CD4-positive, alpha-beta T cell (primary cell): ENCODE data around the gene FCGR3A. TPM values are rescaled to one million over a fixed set of nuclear protein-coding genes. Genes with fewer than 3 reads are reported as not detected.

ENCODE experiments used
- ATAC-seq: fragments of 200-7000 bp; cut with Tn5 transposase; one replicate; pipeline ENCODE4 v1.10.0; 2022; ENCODE audit warnings: mild to moderate bottlenecking; ENCODE audit not compliant: poor library complexity
- CTCF ChIA-PET: fragments of 350-600 bp; sonication (Branson Sonifier 250); formaldehyde crosslinking; loops from one replicate; lab custom pipeline; 2021; ENCODE audit warnings: antibody characterized with exemption, inconsistent platforms; lab: Charles Lee
- POLR2A ChIA-PET: fragments of 350-600 bp; sonication (Branson Sonifier 250); formaldehyde crosslinking; loops from one replicate; lab custom pipeline; 2021; ENCODE audit warnings: antibody characterized with exemption, inconsistent platforms; lab: Charles Lee
- DNase-seq, 14 experiments: peaks; one replicate each; pipeline ENCODE4 v3.0.0-alpha.2; 2013 to 2020; ENCODE audit warnings: mixed read lengths in 2 of 14
- H3K27ac ChIP-seq, 2 donors: one replicate each; pipeline versions ENCODE4 v1.5.1 to v1.7.0; 2013; ENCODE audit warnings: low read length in 2 of 2, low read depth in 1 of 2, mild to moderate bottlenecking in 1 of 2
- H3K27me3 ChIP-seq, 2 experiments: 1 replicate in 1 of 2; 2 replicates in 1 of 2; pipeline versions ENCODE4 v1.6.1 to v1.7.0; 2013; ENCODE audit warnings: low read length in 2 of 2, control low read depth in 1 of 2, mild to moderate bottlenecking in 1 of 2, moderate library complexity in 1 of 2; ENCODE audit not compliant: insufficient read depth in 2 of 2, control insufficient read depth in 1 of 2
- H3K36me3 ChIP-seq: one replicate; pipeline ENCODE4 v1.6.1; 2013; ENCODE audit warnings: low read length, control low read depth; ENCODE audit not compliant: insufficient read depth
- H3K4me1 ChIP-seq: one replicate; pipeline ENCODE4 v1.6.1; 2013; ENCODE audit warnings: low read length, control low read depth; ENCODE audit not compliant: insufficient read depth
- H3K4me3 ChIP-seq: one replicate; pipeline ENCODE4 v1.5.1; 2013; ENCODE audit warnings: mild to moderate bottlenecking, low read length, moderate library complexity
- H3K9me3 ChIP-seq, 2 experiments: 1 replicate in 1 of 2; 2 replicates in 1 of 2; pipeline versions ENCODE4 v1.6.1 to v1.7.0; 2013; ENCODE audit warnings: low read length in 2 of 2, mild to moderate bottlenecking in 2 of 2, control low read depth in 1 of 2, moderate library complexity in 1 of 2; ENCODE audit not compliant: control insufficient read depth in 1 of 2, insufficient read depth in 1 of 2
- H3K27ac Mint-ChIP-seq: one replicate; pipeline ENCODE4 v1.8.0; 2020; ENCODE audit warnings: mixed read lengths
- H3K27me3 Mint-ChIP-seq: one replicate; pipeline ENCODE4 v1.8.0; 2021; ENCODE audit warnings: mixed read lengths
- H3K36me3 Mint-ChIP-seq: one replicate; pipeline ENCODE4 v1.8.0; 2021; ENCODE audit warnings: low read depth, mixed read lengths
- H3K4me1 Mint-ChIP-seq: one replicate; pipeline ENCODE4 v1.8.0; 2021; ENCODE audit warnings: low read depth, mixed read lengths
- H3K4me3 Mint-ChIP-seq: one replicate; pipeline ENCODE4 v1.8.0; 2020; ENCODE audit warnings: mild to moderate bottlenecking, mixed read lengths
- H3K9me3 Mint-ChIP-seq: one replicate; pipeline ENCODE4 v1.8.0; 2020; ENCODE audit warnings: mixed read lengths
- CTCF ChIP-seq: fragments of 200-600 bp; IDR thresholded peaks from one replicate; pipeline ENCODE4 v1.8.0; 2022; ENCODE audit warnings: antibody characterized with exemption, mild to moderate bottlenecking
- intact Hi-C, 2 experiments: fragments of 100-400 bp; cut with DNase I in 1 of 2; cut with micrococcal nuclease in 1 of 2; formaldehyde crosslinking; loops; one replicate each; pipeline versions ENCODE4 v1.15.1 to v1.9.0; 2023 to 2025; cut with DNase I, micrococcal nuclease
- total RNA-seq, 174 experiments: library from RNA in 2 of 174; stranded (reverse) in 2 of 174; gene quantifications; one replicate each; pipeline ENCODE4 v1.2.3 and lab custom pipeline; 2021 to 2026

The FCGR3A gene
- total RNA-seq, 2 experiments from 2014 or later, result 0.25 to 0.34 TPM

- no peak for DNase-seq
- peaks cover 6 to 14% of the 10 kb centered on the region in 2 experiments for H3K27me3 ChIP-seq
- no peaks in the 10 kb centered on the region for H3K9me3 ChIP-seq
- no peak overlapping the region for H3K27ac ChIP-seq
- no peak for TF ChIP-seq CTCF
- no peak overlapping the region for H3K4me3 Mint-ChIP-seq
- H3K36me3 Mint-ChIP-seq, result no peaks in the 10 kb centered on the region
- peaks cover 4% of the 10 kb centered on the region for H3K4me1 ChIP-seq
- CTCF ChIA-PET, result no interaction called here
- peaks cover 64% of the 10 kb centered on the region for H3K27me3 Mint-ChIP-seq
- no peak for ATAC-seq
- no peak overlapping the region for H3K27ac Mint-ChIP-seq
- intact Hi-C loops, result no loop called here
- no peak overlapping the region for H3K4me3 ChIP-seq
- no peaks in the 10 kb centered on the region for H3K36me3 ChIP-seq
- peaks cover 6% of the 10 kb centered on the region for H3K4me1 Mint-ChIP-seq
- POLR2A ChIA-PET, result no interaction called here
- no peaks in the 10 kb centered on the region for H3K9me3 Mint-ChIP-seq
Measured at GRCh38 chr1:161501234-161501633, 48.4 kb downstream of the FCGR3A start.

- ChIA-PET CTCF (no interaction called here), POLR2A (interaction anchor here (0.9 kb wide), 1 partner anchor 23 kb away, joined by 3 read pairs; no protein-coding TSS in a partner anchor)
- TF ChIP-seq CTCF, result no peak
- intact Hi-C loops, result no loop called here
- Histone ChIP-seq H3K27me3 (peaks cover 0 to 20% of the 10 kb centered on the region in 2 experiments), H3K27ac (no peak overlapping the region), H3K4me3 (no peak overlapping the region), H3K9me3 (no peaks in the 10 kb centered on the region), H3K36me3 (no peaks in the 10 kb centered on the region), H3K4me1 (peaks cover 4% of the 10 kb centered on the region)
- Mint-ChIP-seq H3K27ac (no peak overlapping the region), H3K36me3 (no peaks in the 10 kb centered on the region), H3K4me1 (peaks cover 6% of the 10 kb centered on the region), H3K4me3 (no peak overlapping the region), H3K27me3 (peaks cover 63% of the 10 kb centered on the region), H3K9me3 (no peaks in the 10 kb centered on the region)
- DNase-seq, result peak in 2 of 14 experiments; percentile 35 to 42
- no peak for ATAC-seq
Measured at GRCh38 chr1:161499099-161500039, 50.2 kb downstream of the FCGR3A start.

- no peak for ATAC-seq
- H3K27ac ChIP-seq, result no peak overlapping the region
- DNase-seq, result no peak
- Mint-ChIP-seq H3K4me1 (peaks cover 6% of the 10 kb centered on the region), H3K27ac (no peak overlapping the region), H3K36me3 (no peaks in the 10 kb centered on the region), H3K4me3 (no peak overlapping the region), H3K27me3 (peaks cover 66% of the 10 kb centered on the region), H3K9me3 (no peaks in the 10 kb centered on the region)
- POLR2A ChIA-PET, result interaction anchor here (0.9 kb wide), 1 partner anchor 23 kb away, joined by 3 read pairs; no protein-coding TSS in a partner anchor
- H3K9me3 ChIP-seq, result no peaks in the 10 kb centered on the region
- no peaks in the 10 kb centered on the region for H3K36me3 ChIP-seq
- peaks cover 4% of the 10 kb centered on the region for H3K4me1 ChIP-seq
- intact Hi-C loops, result no loop called here
- CTCF ChIA-PET, result no interaction called here
- H3K27me3 ChIP-seq, result peaks cover 0 to 25% of the 10 kb centered on the region in 2 experiments
- TF ChIP-seq CTCF, result no peak
- H3K4me3 ChIP-seq, result no peak overlapping the region
Measured at GRCh38 chr1:161498646-161499045, 51.0 kb downstream of the FCGR3A start.
